ENCODE data around the gene SPTBN1.

SPTBN1 gene

GRCh38 chr2:54617409-54617808 is 161.3 kb downstream of the SPTBN1 start:
- Histone ChIP-seq H3K27ac (ENCODE audit: low read length) (peak overlapping the region; percentile 14), H3K36me3 (ENCODE audit: control insufficient read depth in 1 of 2, insufficient read depth in 2 of 2, low read length in 2 of 2) (peaks cover 20 to 59% of the 10 kb centered on the region in 2 donors), H3K4me3 (ENCODE audit: low read depth in 1 of 2, low read length in 2 of 2) (no peak overlapping the region), H3K4me1 (ENCODE audit: control insufficient read depth in 1 of 2, insufficient read depth in 2 of 2, low read length in 2 of 2) (peaks cover 13 to 32% of the 10 kb centered on the region in 2 donors), H3K9me3 (ENCODE audit: control insufficient read depth in 1 of 2, low read length in 2 of 2) (no peaks in the 10 kb centered on the region), H3K27me3 (ENCODE audit: low read depth, low read length) (no peaks in the 10 kb centered on the region)

GRCh38 chr2:54618646-54619565 is 162.8 kb downstream of the SPTBN1 start:
- H3K27ac ChIP-seq (ENCODE audit: low read length): peak overlapping the region; percentile 52
- H3K9me3 ChIP-seq (ENCODE audit: control insufficient read depth in 1 of 2, low read length in 2 of 2): no peaks in the 10 kb centered on the region

DNA sequence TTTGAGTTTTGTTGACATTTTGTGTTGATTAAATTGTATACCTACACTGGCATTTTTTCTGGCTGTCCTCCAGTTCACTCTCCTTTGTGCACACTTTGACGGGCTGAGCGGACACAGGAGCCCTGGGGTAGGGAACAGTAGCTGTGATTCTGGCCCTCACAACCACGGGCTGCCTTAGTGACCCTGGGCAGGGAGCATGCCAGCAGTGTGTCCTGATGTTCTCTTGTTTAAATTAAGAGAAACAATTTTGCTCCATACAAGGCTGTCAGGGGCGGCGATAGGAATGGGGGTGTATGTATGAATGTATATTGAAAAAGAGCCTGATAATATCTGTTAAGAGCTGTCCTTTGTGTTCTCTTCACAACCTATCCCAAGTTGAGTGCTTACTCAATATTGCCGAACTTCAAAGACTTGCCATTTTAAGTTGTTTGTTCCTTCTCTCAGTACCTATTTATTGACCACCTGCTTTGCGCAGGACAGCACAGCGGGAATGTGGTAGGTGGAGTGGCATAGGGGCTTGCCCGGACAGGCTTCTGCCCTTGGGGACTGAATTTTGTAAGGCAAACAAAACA is 163.6 kb downstream of the SPTBN1 start:
- Histone ChIP-seq H3K36me3 (ENCODE audit: control insufficient read depth in 1 of 2, insufficient read depth in 2 of 2, low read length in 2 of 2) (peaks cover 27 to 72% of the 10 kb centered on the region in 2 donors), H3K27me3 (ENCODE audit: low read depth, low read length) (no peaks in the 10 kb centered on the region), H3K4me3 (ENCODE audit: low read depth in 1 of 2, low read length in 2 of 2) (no peak overlapping the region), H3K27ac (ENCODE audit: low read length) (no peak overlapping the region), H3K4me1 (ENCODE audit: control insufficient read depth in 1 of 2, insufficient read depth in 2 of 2, low read length in 2 of 2) (peaks cover 13 to 22% of the 10 kb centered on the region in 2 donors), H3K9me3 (ENCODE audit: control insufficient read depth in 1 of 2, low read length in 2 of 2) (no peaks in the 10 kb centered on the region)

More at GRCh38 chr2:54618646-54619565, 162.8 kb downstream of the SPTBN1 start:
- H3K4me3 ChIP-seq (ENCODE audit: low read depth in 1 of 2, low read length in 2 of 2): no peak overlapping the region
- no peaks in the 10 kb centered on the region for H3K27me3 ChIP-seq (ENCODE audit: low read depth, low read length)
- H3K4me1 ChIP-seq (ENCODE audit: control insufficient read depth in 1 of 2, insufficient read depth in 2 of 2, low read length in 2 of 2): peaks cover 13 to 25% of the 10 kb centered on the region in 2 donors
- peaks cover 27 to 66% of the 10 kb centered on the region in 2 donors for H3K36me3 ChIP-seq (ENCODE audit: control insufficient read depth in 1 of 2, insufficient read depth in 2 of 2, low read length in 2 of 2)

DNA sequence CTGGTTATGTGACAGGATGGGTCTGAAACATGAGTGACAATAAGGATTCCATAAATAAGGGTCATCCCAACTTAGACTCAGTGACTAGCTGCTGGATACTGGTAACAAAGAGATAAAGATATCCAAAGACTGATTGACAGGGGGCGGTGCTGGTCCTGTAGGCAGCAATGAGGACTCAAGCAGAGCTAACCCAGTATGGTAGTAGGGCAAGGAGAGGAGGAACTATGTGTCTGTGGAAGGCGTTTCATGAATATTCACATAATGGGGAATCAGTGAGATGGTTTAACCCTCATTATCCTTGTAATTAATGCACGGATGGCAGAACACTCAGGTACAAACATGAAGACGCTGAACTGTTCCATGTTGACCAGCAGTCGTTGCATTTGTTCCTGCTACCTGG is 164.8 kb downstream of the SPTBN1 start:
- Histone ChIP-seq H3K27me3 (ENCODE audit: low read depth, low read length) (no peaks in the 10 kb centered on the region), H3K9me3 (ENCODE audit: control insufficient read depth in 1 of 2, low read length in 2 of 2) (no peaks in the 10 kb centered on the region), H3K36me3 (ENCODE audit: control insufficient read depth in 1 of 2, insufficient read depth in 2 of 2, low read length in 2 of 2) (peaks cover 35 to 71% of the 10 kb centered on the region in 2 donors), H3K27ac (ENCODE audit: low read length) (no peak overlapping the region), H3K4me3 (ENCODE audit: low read depth in 1 of 2, low read length in 2 of 2) (no peak overlapping the region), H3K4me1 (ENCODE audit: control insufficient read depth in 1 of 2, insufficient read depth in 2 of 2, low read length in 2 of 2) (peaks cover 13 to 22% of the 10 kb centered on the region in 2 donors)

- no peak overlapping the region for H3K27ac ChIP-seq (ENCODE audit: low read length)
- H3K36me3 ChIP-seq (ENCODE audit: control insufficient read depth in 1 of 2, insufficient read depth in 2 of 2, low read length in 2 of 2): peaks cover 64 to 79% of the 10 kb centered on the region in 2 donors
- no peaks in the 10 kb centered on the region for H3K9me3 ChIP-seq (ENCODE audit: control insufficient read depth in 1 of 2, low read length in 2 of 2)
- H3K27me3 ChIP-seq (ENCODE audit: low read depth, low read length): no peaks in the 10 kb centered on the region
- peaks cover 0 to under 1% of the 10 kb centered on the region in 2 donors for H3K4me1 ChIP-seq (ENCODE audit: control insufficient read depth in 1 of 2, insufficient read depth in 2 of 2, low read length in 2 of 2)
- H3K4me3 ChIP-seq (ENCODE audit: low read depth in 1 of 2, low read length in 2 of 2): no peak overlapping the region
Measured at GRCh38 chr2:54624591-54625071, 168.5 kb downstream of the SPTBN1 start.

- Histone ChIP-seq H3K27ac (ENCODE audit: low read length) (no peak overlapping the region), H3K4me3 (ENCODE audit: low read depth in 1 of 2, low read length in 2 of 2) (no peak overlapping the region), H3K4me1 (ENCODE audit: control insufficient read depth in 1 of 2, insufficient read depth in 2 of 2, low read length in 2 of 2) (peaks cover 0 to 4% of the 10 kb centered on the region in 2 donors), H3K36me3 (ENCODE audit: control insufficient read depth in 1 of 2, insufficient read depth in 2 of 2, low read length in 2 of 2) (peaks cover 75 to 89% of the 10 kb centered on the region in 2 donors), H3K9me3 (ENCODE audit: control insufficient read depth in 1 of 2, low read length in 2 of 2) (no peaks in the 10 kb centered on the region), H3K27me3 (ENCODE audit: low read depth, low read length) (no peaks in the 10 kb centered on the region)
Measured at GRCh38 chr2:54626131-54626530, 170.0 kb downstream of the SPTBN1 start.

- H3K36me3 ChIP-seq (ENCODE audit: control insufficient read depth in 1 of 2, insufficient read depth in 2 of 2, low read length in 2 of 2): peaks cover 76 to 87% of the 10 kb centered on the region in 2 donors
- peaks cover 0 to 4% of the 10 kb centered on the region in 2 donors for H3K4me1 ChIP-seq (ENCODE audit: control insufficient read depth in 1 of 2, insufficient read depth in 2 of 2, low read length in 2 of 2)
- H3K27ac ChIP-seq (ENCODE audit: low read length): no peak overlapping the region
- no peaks in the 10 kb centered on the region for H3K9me3 ChIP-seq (ENCODE audit: control insufficient read depth in 1 of 2, low read length in 2 of 2)
- no peak overlapping the region for H3K4me3 ChIP-seq (ENCODE audit: low read depth in 1 of 2, low read length in 2 of 2)
- H3K27me3 ChIP-seq (ENCODE audit: low read depth, low read length): no peaks in the 10 kb centered on the region
Measured at GRCh38 chr2:54626884-54627283, 170.8 kb downstream of the SPTBN1 start.

GRCh38 chr2:54627973-54628372 is 171.8 kb downstream of the SPTBN1 start:
- Histone ChIP-seq H3K27ac (ENCODE audit: low read length) (no peak overlapping the region), H3K36me3 (ENCODE audit: control insufficient read depth in 1 of 2, insufficient read depth in 2 of 2, low read length in 2 of 2) (peaks cover 80 to 86% of the 10 kb centered on the region in 2 donors), H3K27me3 (ENCODE audit: low read depth, low read length) (no peaks in the 10 kb centered on the region)

DNA sequence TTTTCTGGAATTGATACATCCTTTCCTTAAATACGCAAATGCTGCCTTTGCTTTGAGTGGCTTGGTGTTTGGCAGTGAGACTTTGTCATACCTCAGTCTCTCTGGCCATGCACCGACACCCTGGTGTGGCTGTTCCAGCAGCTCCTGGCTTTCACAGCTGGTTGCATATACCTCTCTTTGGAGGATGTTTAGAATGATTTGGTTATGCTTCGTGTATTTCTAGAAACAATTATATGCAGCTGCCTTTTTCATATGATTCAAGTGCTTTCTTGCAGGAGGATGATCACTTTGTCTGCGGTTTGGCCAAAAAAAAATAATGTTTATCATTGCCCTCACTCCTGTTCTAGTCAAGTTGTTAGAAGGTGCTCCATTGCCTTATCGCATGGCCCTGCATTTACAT is 172.3 kb downstream of the SPTBN1 start:
- no peaks in the 10 kb centered on the region for H3K27me3 ChIP-seq (ENCODE audit: low read depth, low read length)
- H3K4me1 ChIP-seq (ENCODE audit: control insufficient read depth in 1 of 2, insufficient read depth in 2 of 2, low read length in 2 of 2): peaks cover 0 to 13% of the 10 kb centered on the region in 2 donors
- no peak overlapping the region for H3K4me3 ChIP-seq (ENCODE audit: low read depth in 1 of 2, low read length in 2 of 2)
- H3K9me3 ChIP-seq (ENCODE audit: control insufficient read depth in 1 of 2, low read length in 2 of 2): no peaks in the 10 kb centered on the region
- H3K36me3 ChIP-seq (ENCODE audit: control insufficient read depth in 1 of 2, insufficient read depth in 2 of 2, low read length in 2 of 2): peaks cover 78 to 84% of the 10 kb centered on the region in 2 donors
- H3K27ac ChIP-seq (ENCODE audit: low read length): no peak overlapping the region

More at GRCh38 chr2:54627973-54628372, 171.8 kb downstream of the SPTBN1 start:
- Histone ChIP-seq H3K4me3 (ENCODE audit: low read depth in 1 of 2, low read length in 2 of 2) (no peak overlapping the region), H3K9me3 (ENCODE audit: control insufficient read depth in 1 of 2, low read length in 2 of 2) (no peaks in the 10 kb centered on the region), H3K4me1 (ENCODE audit: control insufficient read depth in 1 of 2, insufficient read depth in 2 of 2, low read length in 2 of 2) (peaks cover 0 to 8% of the 10 kb centered on the region in 2 donors)

DNA sequence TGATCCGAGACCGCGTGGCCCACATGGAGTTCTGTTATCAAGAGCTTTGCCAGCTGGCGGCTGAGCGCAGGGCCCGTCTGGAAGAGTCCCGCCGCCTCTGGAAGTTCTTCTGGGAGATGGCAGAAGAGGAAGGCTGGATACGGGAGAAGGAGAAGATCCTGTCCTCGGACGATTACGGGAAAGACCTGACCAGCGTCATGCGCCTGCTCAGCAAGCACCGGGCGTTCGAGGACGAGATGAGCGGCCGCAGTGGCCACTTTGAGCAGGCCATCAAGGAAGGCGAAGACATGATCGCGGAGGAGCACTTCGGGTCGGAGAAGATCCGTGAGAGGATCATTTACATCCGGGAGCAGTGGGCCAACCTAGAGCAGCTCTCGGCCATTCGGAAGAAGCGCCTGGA is 172.8 kb downstream of the SPTBN1 start:
- Histone ChIP-seq H3K4me1 (ENCODE audit: control insufficient read depth in 1 of 2, insufficient read depth in 2 of 2, low read length in 2 of 2) (peaks cover 0 to 18% of the 10 kb centered on the region in 2 donors), H3K27ac (ENCODE audit: low read length) (no peak overlapping the region), H3K4me3 (ENCODE audit: low read depth in 1 of 2, low read length in 2 of 2) (no peak overlapping the region), H3K36me3 (ENCODE audit: control insufficient read depth in 1 of 2, insufficient read depth in 2 of 2, low read length in 2 of 2) (peaks cover 77 to 84% of the 10 kb centered on the region in 2 donors), H3K27me3 (ENCODE audit: low read depth, low read length) (no peaks in the 10 kb centered on the region), H3K9me3 (ENCODE audit: control insufficient read depth in 1 of 2, low read length in 2 of 2) (no peaks in the 10 kb centered on the region)

GRCh38 chr2:54629390-54629789 is 173.3 kb downstream of the SPTBN1 start:
- H3K9me3 ChIP-seq (ENCODE audit: control insufficient read depth in 1 of 2, low read length in 2 of 2): no peaks in the 10 kb centered on the region
- no peak overlapping the region for H3K27ac ChIP-seq (ENCODE audit: low read length)
- no peaks in the 10 kb centered on the region for H3K27me3 ChIP-seq (ENCODE audit: low read depth, low read length)
- peaks cover 77 to 86% of the 10 kb centered on the region in 2 donors for H3K36me3 ChIP-seq (ENCODE audit: control insufficient read depth in 1 of 2, insufficient read depth in 2 of 2, low read length in 2 of 2)
- H3K4me1 ChIP-seq (ENCODE audit: control insufficient read depth in 1 of 2, insufficient read depth in 2 of 2, low read length in 2 of 2): peaks cover 0 to 20% of the 10 kb centered on the region in 2 donors
- no peak overlapping the region for H3K4me3 ChIP-seq (ENCODE audit: low read depth in 1 of 2, low read length in 2 of 2)

All from muscle layer of duodenum (tissue), 2 donors.